ENCODE results near the gene PABPN1. TPM values are rescaled to one million over a fixed set of nuclear protein-coding genes. Genes with fewer than 3 reads are reported as not detected.

PABPN1 gene
- total and polyA plus RNA-seq, 2 of the 13 experiments (the other 11 are each of a cell fraction or from before 2014, with no cell fraction given): 233 to 524 TPM

DNA sequence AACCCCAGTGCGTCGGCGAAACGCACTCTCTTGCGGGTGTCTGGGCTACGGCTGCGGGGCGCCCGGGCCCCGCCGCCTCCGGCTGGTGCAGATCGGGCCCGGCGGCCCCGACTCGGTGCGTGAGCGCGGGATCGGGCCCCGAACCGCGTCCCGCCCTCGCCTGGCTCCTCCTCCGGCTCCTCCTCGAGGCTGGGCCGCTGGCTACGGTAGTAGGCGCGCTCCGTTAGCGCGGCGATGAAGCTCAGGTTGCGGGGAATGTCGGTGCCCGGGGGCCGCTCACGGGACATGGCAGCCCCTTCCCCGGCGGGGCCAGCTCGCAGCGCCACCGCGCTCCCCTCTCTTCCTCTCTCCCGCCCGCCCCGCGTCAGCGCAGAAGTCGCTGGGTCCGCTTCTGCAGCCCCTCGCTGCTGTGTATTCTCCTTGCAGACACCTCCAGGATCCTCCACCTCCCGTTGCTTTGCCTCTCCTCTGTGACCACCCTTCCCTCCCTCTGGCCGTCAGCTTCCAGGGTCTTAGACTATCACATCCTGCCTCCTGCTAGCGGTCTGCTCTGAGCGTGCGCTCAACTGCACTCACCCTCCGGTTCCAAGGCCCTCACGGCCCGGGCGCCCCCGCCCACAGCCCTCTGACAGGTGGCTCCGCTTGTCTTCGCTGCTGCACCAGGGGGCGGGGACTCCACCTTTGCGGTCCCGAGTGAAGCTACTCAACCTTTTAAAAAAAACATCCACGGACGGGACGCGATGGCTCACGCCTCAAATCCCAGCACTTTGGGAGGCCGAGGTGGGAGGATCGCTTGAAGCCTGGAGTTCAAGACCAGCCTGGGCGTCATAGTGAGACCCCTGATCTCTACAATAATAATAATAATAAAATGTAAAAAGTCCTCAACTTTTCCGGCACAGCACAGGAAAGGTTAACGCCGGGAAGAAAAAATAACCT, 18.7 kb upstream of the PABPN1 start, which contains the start of gene PPP1R3E (continued):
- no peak for TF ChIP-seq ZBTB1 (CRISPR knock-in tag; IDR thresholded peaks at IDR 0.05; ENCODE audit: borderline replicate concordance)
- TF ChIP-seq JDP2 (CRISPR knock-in tag; IDR thresholded peaks at IDR 0.05; ENCODE audit: borderline replicate concordance): no peak
- no peak for TF ChIP-seq GABPA (IDR thresholded peaks at IDR 0.05; ENCODE audit: low read depth, low read length)
- TF ChIP-seq GABPA (CRISPR knock-in tag; IDR thresholded peaks at IDR 0.05; ENCODE audit: low read depth): no peak
- no peak for TF ChIP-seq ZNF296 (CRISPR knock-in tag; conservative IDR thresholded peaks at IDR 0.05)
- TF ChIP-seq ETV6 (CRISPR knock-in tag; conservative IDR thresholded peaks at IDR 0.05): no peak; the same call in 1 of the 2 replicates
- no peak for TF ChIP-seq NR2F1 (CRISPR knock-in tag; IDR thresholded peaks at IDR 0.05)
- TF ChIP-seq, protein P1, sequence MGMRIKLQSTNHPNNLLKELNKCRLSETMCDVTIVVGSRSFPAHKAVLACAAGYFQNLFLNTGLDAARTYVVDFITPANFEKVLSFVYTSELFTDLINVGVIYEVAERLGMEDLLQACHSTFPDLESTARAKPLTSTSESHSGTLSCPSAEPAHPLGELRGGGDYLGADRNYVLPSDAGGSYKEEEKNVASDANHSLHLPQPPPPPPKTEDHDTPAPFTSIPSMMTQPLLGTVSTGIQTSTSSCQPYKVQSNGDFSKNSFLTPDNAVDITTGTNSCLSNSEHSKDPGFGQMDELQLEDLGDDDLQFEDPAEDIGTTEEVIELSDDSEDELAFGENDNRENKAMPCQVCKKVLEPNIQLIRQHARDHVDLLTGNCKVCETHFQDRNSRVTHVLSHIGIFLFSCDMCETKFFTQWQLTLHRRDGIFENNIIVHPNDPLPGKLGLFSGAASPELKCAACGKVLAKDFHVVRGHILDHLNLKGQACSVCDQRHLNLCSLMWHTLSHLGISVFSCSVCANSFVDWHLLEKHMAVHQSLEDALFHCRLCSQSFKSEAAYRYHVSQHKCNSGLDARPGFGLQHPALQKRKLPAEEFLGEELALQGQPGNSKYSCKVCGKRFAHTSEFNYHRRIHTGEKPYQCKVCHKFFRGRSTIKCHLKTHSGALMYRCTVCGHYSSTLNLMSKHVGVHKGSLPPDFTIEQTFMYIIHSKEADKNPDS (CRISPR knock-in tag; IDR thresholded peaks at IDR 0.05): no peak
- TF ChIP-seq, protein P2, sequence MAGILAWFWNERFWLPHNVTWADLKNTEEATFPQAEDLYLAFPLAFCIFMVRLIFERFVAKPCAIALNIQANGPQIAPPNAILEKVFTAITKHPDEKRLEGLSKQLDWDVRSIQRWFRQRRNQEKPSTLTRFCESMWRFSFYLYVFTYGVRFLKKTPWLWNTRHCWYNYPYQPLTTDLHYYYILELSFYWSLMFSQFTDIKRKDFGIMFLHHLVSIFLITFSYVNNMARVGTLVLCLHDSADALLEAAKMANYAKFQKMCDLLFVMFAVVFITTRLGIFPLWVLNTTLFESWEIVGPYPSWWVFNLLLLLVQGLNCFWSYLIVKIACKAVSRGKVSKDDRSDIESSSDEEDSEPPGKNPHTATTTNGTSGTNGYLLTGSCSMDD (CRISPR knock-in tag; IDR thresholded peaks at IDR 0.05): peak; percentile 53; the same call in 1 of the 2 replicates
- TF ChIP-seq JUND (CRISPR knock-in tag; IDR thresholded peaks at IDR 0.05): peak; percentile 47
- no peak for TF ChIP-seq SMARCE1 (IDR thresholded peaks at IDR 0.05; ENCODE audit: borderline replicate concordance)
- TF ChIP-seq ZMAT3 (CRISPR knock-in tag; conservative IDR thresholded peaks at IDR 0.05): no peak
- no peak; the same call in 1 of the 2 replicates for TF ChIP-seq SIX4 (CRISPR knock-in tag; IDR thresholded peaks at IDR 0.05)
- TF ChIP-seq, protein P3, sequence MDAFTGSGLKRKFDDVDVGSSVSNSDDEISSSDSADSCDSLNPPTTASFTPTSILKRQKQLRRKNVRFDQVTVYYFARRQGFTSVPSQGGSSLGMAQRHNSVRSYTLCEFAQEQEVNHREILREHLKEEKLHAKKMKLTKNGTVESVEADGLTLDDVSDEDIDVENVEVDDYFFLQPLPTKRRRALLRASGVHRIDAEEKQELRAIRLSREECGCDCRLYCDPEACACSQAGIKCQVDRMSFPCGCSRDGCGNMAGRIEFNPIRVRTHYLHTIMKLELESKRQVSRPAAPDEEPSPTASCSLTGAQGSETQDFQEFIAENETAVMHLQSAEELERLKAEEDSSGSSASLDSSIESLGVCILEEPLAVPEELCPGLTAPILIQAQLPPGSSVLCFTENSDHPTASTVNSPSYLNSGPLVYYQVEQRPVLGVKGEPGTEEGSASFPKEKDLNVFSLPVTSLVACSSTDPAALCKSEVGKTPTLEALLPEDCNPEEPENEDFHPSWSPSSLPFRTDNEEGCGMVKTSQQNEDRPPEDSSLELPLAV (CRISPR knock-in tag; conservative IDR thresholded peaks at IDR 0.05; ENCODE audit: low read depth): no peak
- peak; percentile 67 for TF ChIP-seq ZNF550 (CRISPR knock-in tag; IDR thresholded peaks at IDR 0.05; ENCODE audit: borderline replicate concordance)
- TF ChIP-seq, protein P4, sequence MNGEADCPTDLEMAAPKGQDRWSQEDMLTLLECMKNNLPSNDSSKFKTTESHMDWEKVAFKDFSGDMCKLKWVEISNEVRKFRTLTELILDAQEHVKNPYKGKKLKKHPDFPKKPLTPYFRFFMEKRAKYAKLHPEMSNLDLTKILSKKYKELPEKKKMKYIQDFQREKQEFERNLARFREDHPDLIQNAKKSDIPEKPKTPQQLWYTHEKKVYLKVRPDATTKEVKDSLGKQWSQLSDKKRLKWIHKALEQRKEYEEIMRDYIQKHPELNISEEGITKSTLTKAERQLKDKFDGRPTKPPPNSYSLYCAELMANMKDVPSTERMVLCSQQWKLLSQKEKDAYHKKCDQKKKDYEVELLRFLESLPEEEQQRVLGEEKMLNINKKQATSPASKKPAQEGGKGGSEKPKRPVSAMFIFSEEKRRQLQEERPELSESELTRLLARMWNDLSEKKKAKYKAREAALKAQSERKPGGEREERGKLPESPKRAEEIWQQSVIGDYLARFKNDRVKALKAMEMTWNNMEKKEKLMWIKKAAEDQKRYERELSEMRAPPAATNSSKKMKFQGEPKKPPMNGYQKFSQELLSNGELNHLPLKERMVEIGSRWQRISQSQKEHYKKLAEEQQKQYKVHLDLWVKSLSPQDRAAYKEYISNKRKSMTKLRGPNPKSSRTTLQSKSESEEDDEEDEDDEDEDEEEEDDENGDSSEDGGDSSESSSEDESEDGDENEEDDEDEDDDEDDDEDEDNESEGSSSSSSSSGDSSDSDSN (CRISPR knock-in tag; IDR thresholded peaks at IDR 0.05): peak; percentile 87
- TF ChIP-seq, protein P5, sequence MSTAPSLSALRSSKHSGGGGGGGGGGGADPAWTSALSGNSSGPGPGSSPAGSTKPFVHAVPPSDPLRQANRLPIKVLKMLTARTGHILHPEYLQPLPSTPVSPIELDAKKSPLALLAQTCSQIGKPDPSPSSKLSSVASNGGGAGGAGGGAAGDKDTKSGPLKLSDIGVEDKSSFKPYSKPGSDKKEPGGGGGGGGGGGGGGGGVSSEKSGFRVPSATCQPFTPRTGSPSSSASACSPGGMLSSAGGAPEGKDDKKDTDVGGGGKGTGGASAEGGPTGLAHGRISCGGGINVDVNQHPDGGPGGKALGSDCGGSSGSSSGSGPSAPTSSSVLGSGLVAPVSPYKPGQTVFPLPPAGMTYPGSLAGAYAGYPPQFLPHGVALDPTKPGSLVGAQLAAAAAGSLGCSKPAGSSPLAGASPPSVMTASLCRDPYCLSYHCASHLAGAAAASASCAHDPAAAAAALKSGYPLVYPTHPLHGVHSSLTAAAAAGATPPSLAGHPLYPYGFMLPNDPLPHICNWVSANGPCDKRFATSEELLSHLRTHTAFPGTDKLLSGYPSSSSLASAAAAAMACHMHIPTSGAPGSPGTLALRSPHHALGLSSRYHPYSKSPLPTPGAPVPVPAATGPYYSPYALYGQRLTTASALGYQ (CRISPR knock-in tag; IDR thresholded peaks at IDR 0.05): no peak
- no peak for TF ChIP-seq RBM39 (IDR thresholded peaks at IDR 0.05; ENCODE audit: low read depth, low read length, poor library complexity, severe bottlenecking)
- no peak for TF ChIP-seq TCF7 (IDR thresholded peaks at IDR 0.05; ENCODE audit: low read depth)
- 0 out of 2 replicates have a peak, but pooled peaks have one; percentile 18 for TF ChIP-seq ZNF577 (CRISPR knock-in tag; IDR thresholded peaks at IDR 0.05; ENCODE audit: borderline replicate concordance, low read depth)
